Liver (tissue), 3 donors: ENCODE results near the gene OR51E1.

Experiments
- CTCF ChIP-seq: fragments of 150-350 bp; IDR thresholded peaks from 2 replicates; pipeline ENCODE4 v1.5.1; 2017; ENCODE audit warnings: improper control_type of control experiment, low read depth, low read length; ENCODE audit not compliant: missing input control
- JUND ChIP-seq, 2 donors: IDR thresholded peaks; 2 replicates each; pipeline ENCODE4 v1.6.1; 2016; ENCODE audit warnings: antibody characterized with exemption in 2 of 2
- MAX ChIP-seq: IDR thresholded peaks from 2 replicates; pipeline ENCODE4 v1.6.1; 2016; ENCODE audit warnings: antibody characterized with exemption
- donor health status: healthy.
- donor health status: healthy.

GRCh38 chr11:4615856-4616444 is 27.8 kb upstream of the OR51E1 start:
- no peak for TF ChIP-seq MAX
- TF ChIP-seq JUND (IDR thresholded peaks at IDR 0.05), result no peak
- TF ChIP-seq CTCF, result no peak
